ENCODE data around the gene IL36B.

The IL36B gene

GRCh38 chr2:112979731-112980130 lies 72.9 kb downstream of the IL36B start:
- no peak for DNase-seq (ENCODE audit: low spot score)
- no peak for TF ChIP-seq CTCF (IDR thresholded peaks at IDR 0.05; ENCODE audit: extremely low read depth, missing control alignments)

- no peak for DNase-seq (ENCODE audit: low spot score)
- TF ChIP-seq CTCF (IDR thresholded peaks at IDR 0.05; ENCODE audit: extremely low read depth, missing control alignments): no peak
Observed at GRCh38 chr2:112977559-112978056, 75.1 kb downstream of the IL36B start, which contains the start of gene IL36G. Gene IL36G, plus strand, starts transcription at chr2:112978006. Its CDS starts 633 bp downstream, at chr2:112978639.

Data from GM20000 (cell line).